Kidney capillary endothelial cell (primary cell): ENCODE data around the gene TOM1L2.
"Not testable (repeated sequence)": the region's sequence is repeated elsewhere in the genome, so short reads cannot be mapped to it uniquely, and the experiment has no call there.

Experiments used
- DNase-seq: peaks from one replicate; pipeline ENCODE4 v3.0.0-alpha.2; 2018; ENCODE audit warnings: low spot score

The TOM1L2 gene

GRCh38 chr17:17970699-17971430, 1.3 kb downstream of the TOM1L2 start:
- no peak for DNase-seq

GRCh38 chr17:17966399-17966798, 5.8 kb downstream of the TOM1L2 start:
- DNase-seq, result no peak

GRCh38 chr17:17965152-17965721, 7.0 kb downstream of the TOM1L2 start:
- no peak for DNase-seq

- no peak for DNase-seq
Measured at GRCh38 chr17:17964710-17965109, 7.5 kb downstream of the TOM1L2 start.

- no peak for DNase-seq
Measured at GRCh38 chr17:17963694-17964436, 8.3 kb downstream of the TOM1L2 start.

- no peak for DNase-seq
Measured at GRCh38 chr17:17963066-17963465, 9.1 kb downstream of the TOM1L2 start.

- DNase-seq, result no peak
Measured at GRCh38 chr17:17960500-17961030, 11.6 kb downstream of the TOM1L2 start.

- no peak for DNase-seq
Measured at GRCh38 chr17:17959520-17960361, 12.5 kb downstream of the TOM1L2 start.

GRCh38 chr17:17958982-17959381, 13.2 kb downstream of the TOM1L2 start:
- DNase-seq, result no peak

GRCh38 chr17:17957584-17957916, 14.7 kb downstream of the TOM1L2 start:
- DNase-seq, result no peak

- not testable (repeated sequence) for DNase-seq
Measured at GRCh38 chr17:17955790-17956341, 16.3 kb downstream of the TOM1L2 start.

GRCh38 chr17:17954079-17954478, 18.1 kb downstream of the TOM1L2 start:
- DNase-seq, result no peak

- DNase-seq, result no peak
Measured at GRCh38 chr17:17952691-17953090, 19.5 kb downstream of the TOM1L2 start.

GRCh38 chr17:17951524-17951923, 20.7 kb downstream of the TOM1L2 start:
- no peak for DNase-seq

- DNase-seq, result no peak
Measured at GRCh38 chr17:17950806-17951205, 21.4 kb downstream of the TOM1L2 start.

- no peak for DNase-seq
Measured at GRCh38 chr17:17950347-17950746, 21.9 kb downstream of the TOM1L2 start.

- no peak for DNase-seq
Measured at GRCh38 chr17:17947966-17948365, 24.2 kb downstream of the TOM1L2 start.

GRCh38 chr17:17947309-17947708, 24.9 kb downstream of the TOM1L2 start:
- no peak for DNase-seq

- no peak for DNase-seq
Measured at GRCh38 chr17:17946093-17946492, 26.1 kb downstream of the TOM1L2 start.

- DNase-seq, result no peak
Measured at GRCh38 chr17:17944743-17945142, 27.5 kb downstream of the TOM1L2 start.

- no peak for DNase-seq
Measured at GRCh38 chr17:17944242-17944641, 28.0 kb downstream of the TOM1L2 start.
